ENCODE data around the gene SCMH1.

SCMH1 gene

GRCh38 chr1:41108696-41109275 lies 133.3 kb downstream of the SCMH1 start:
- no peak for DNase-seq (ENCODE audit: low spot score)

GRCh38 chr1:41103766-41104165 lies 138.3 kb downstream of the SCMH1 start:
- no peak for DNase-seq (ENCODE audit: low spot score)
- no peak for TF ChIP-seq CTCF (IDR thresholded peaks at IDR 0.05; ENCODE audit: extremely low read depth, missing control alignments)

More at GRCh38 chr1:41108696-41109275, 133.3 kb downstream of the SCMH1 start:
- TF ChIP-seq CTCF (IDR thresholded peaks at IDR 0.05; ENCODE audit: extremely low read depth, missing control alignments): no peak

- TF ChIP-seq CTCF (IDR thresholded peaks at IDR 0.05; ENCODE audit: extremely low read depth, missing control alignments): no peak
- DNase-seq (ENCODE audit: low spot score): no peak
Observed at GRCh38 chr1:41102653-41103052, 139.5 kb downstream of the SCMH1 start.

- no peak for DNase-seq (ENCODE audit: low spot score)
- no peak for TF ChIP-seq CTCF (IDR thresholded peaks at IDR 0.05; ENCODE audit: extremely low read depth, missing control alignments)
Observed at GRCh38 chr1:41101950-41102607, 140.0 kb downstream of the SCMH1 start.

- no peak for TF ChIP-seq CTCF (IDR thresholded peaks at IDR 0.05; ENCODE audit: extremely low read depth, missing control alignments)
- no peak for DNase-seq (ENCODE audit: low spot score)
Observed at GRCh38 chr1:41101076-41101475, 141.0 kb downstream of the SCMH1 start.

GRCh38 chr1:41100170-41100569 lies 141.9 kb downstream of the SCMH1 start:
- TF ChIP-seq CTCF (IDR thresholded peaks at IDR 0.05; ENCODE audit: extremely low read depth, missing control alignments): no peak
- no peak for DNase-seq (ENCODE audit: low spot score)

- TF ChIP-seq CTCF (IDR thresholded peaks at IDR 0.05; ENCODE audit: extremely low read depth, missing control alignments): no peak
- no peak for DNase-seq (ENCODE audit: low spot score)
Observed at GRCh38 chr1:41098730-41099460, 143.2 kb downstream of the SCMH1 start.
